IMR-90 (cell line): ENCODE data around the gene NXN. TPM values are rescaled to one million over a fixed set of nuclear protein-coding genes. Genes with fewer than 3 reads are reported as not detected.
A peak's percentile ranks its signal among the peaks of the same experiment; 100 is the strongest.

Experiments
- ATAC-seq: fragments of 200-7000 bp; cut with Tn5 transposase; 2 replicates; pipeline ENCODE4 v1.9.1; 2020; ENCODE audit warnings: low read depth, mild to moderate bottlenecking, moderate library complexity
- BruUV-seq: library from RNA; stranded (reverse); fragments of 400-500 nt; replicated peaks from 2 replicates; lab custom pipeline; 2021; lab: Mats Ljungman, UMichigan
- CTCF ChIA-PET: fragments of 300-600 bp; formaldehyde crosslinking; extraction: SDS; loops from one replicate; lab custom pipeline; 2021; ENCODE audit warnings: antibody characterized with exemption; lab: Yijun Ruan, JAX
- POLR2A ChIA-PET: fragments of 300-600 bp; sonication (Branson Sonifier 250); formaldehyde crosslinking; loops from one replicate; lab custom pipeline; 2022; ENCODE audit warnings: antibody characterized with exemption; ENCODE audit not compliant: unreplicated experiment; lab: Charles Lee
- DNase-seq: peaks from one replicate; pipeline ENCODE4 v3.0.0; 2013
- H2AFZ ChIP-seq: replicated peaks from 2 replicates; pipeline ENCODE3; 2013; ENCODE audit warnings: low read length, mild to moderate bottlenecking; ENCODE audit not compliant: poor library complexity
- H2AK5ac ChIP-seq: 2 replicates; pipeline ENCODE4 v1.6.1; 2013; ENCODE audit warnings: low read depth, low read length, inconsistent platforms
- H2AK9ac ChIP-seq: replicated peaks from 2 replicates; pipeline ENCODE3; 2013; ENCODE audit warnings: mild to moderate bottlenecking, low read depth, low read length, moderate library complexity; ENCODE audit not compliant: poor library complexity
- H2BK120ac ChIP-seq: 2 replicates; pipeline ENCODE4 v1.6.1; 2013; ENCODE audit warnings: low read depth, low read length, inconsistent platforms
- H2BK15ac ChIP-seq: 3 replicates; pipeline ENCODE4 v1.6.1; 2013; ENCODE audit warnings: low read depth, low read length, inconsistent platforms
- H2BK20ac ChIP-seq: 2 replicates; pipeline ENCODE4 v1.6.1; 2013; ENCODE audit warnings: low read depth, mild to moderate bottlenecking, inconsistent platforms, low read length, moderate library complexity
- H2BK5ac ChIP-seq: 2 replicates; pipeline ENCODE4 v1.6.1; 2013; ENCODE audit warnings: mild to moderate bottlenecking, low read depth, low read length, inconsistent platforms; ENCODE audit not compliant: poor library complexity, severe bottlenecking
- H3K14ac ChIP-seq: replicated peaks from 2 replicates; pipeline ENCODE4 v1.6.1; 2013; ENCODE audit warnings: low read depth, low read length, inconsistent platforms
- H3K18ac ChIP-seq: 2 replicates; pipeline ENCODE4 v1.6.1; 2013; ENCODE audit warnings: low read depth, low read length, control low read depth
- H3K23ac ChIP-seq: 2 replicates; pipeline ENCODE4 v1.6.1; 2013; ENCODE audit warnings: low read depth, low read length, inconsistent platforms
- H3K27ac ChIP-seq: 2 replicates; pipeline ENCODE4 v1.5.1; 2013; ENCODE audit warnings: mild to moderate bottlenecking, control low read depth, low read length; ENCODE audit not compliant: insufficient read depth
- H3K27me3 ChIP-seq: 2 replicates; pipeline ENCODE4 v1.6.1; 2013; ENCODE audit warnings: low read length; ENCODE audit not compliant: control insufficient read depth, insufficient read depth
- H3K36me3 ChIP-seq: 2 replicates; pipeline ENCODE4 v1.6.1; 2013; ENCODE audit warnings: low read length, mixed read lengths; ENCODE audit not compliant: control insufficient read depth, insufficient read depth
- H3K4ac ChIP-seq: 2 replicates; pipeline ENCODE4 v1.6.1; 2013; ENCODE audit warnings: low read depth, low read length, inconsistent platforms
- H3K4me1 ChIP-seq: 2 replicates; pipeline ENCODE4 v1.6.1; 2013; ENCODE audit warnings: low read length, mixed read lengths; ENCODE audit not compliant: control insufficient read depth, insufficient read depth
- H3K4me2 ChIP-seq: 2 replicates; pipeline ENCODE4 v1.6.1; 2013; ENCODE audit warnings: low read depth, mild to moderate bottlenecking, control low read depth, low read length, moderate library complexity
- H3K4me3 ChIP-seq: 2 replicates; pipeline ENCODE4 v1.5.1; 2013; ENCODE audit warnings: low read depth, mild to moderate bottlenecking, control low read depth, low read length, moderate library complexity; ENCODE audit not compliant: insufficient read depth
- H3K56ac ChIP-seq: 2 replicates; pipeline ENCODE4 v1.6.1; 2013; ENCODE audit warnings: low read length, inconsistent platforms; ENCODE audit not compliant: insufficient read depth; ENCODE audit errors: extremely low read depth
- H3K79me1 ChIP-seq, 2 experiments: 2 replicates each; pipeline ENCODE4 v1.6.1; 2013; ENCODE audit warnings: low read length in 2 of 2, inconsistent platforms in 1 of 2, low read depth in 1 of 2
- H3K9ac ChIP-seq: 2 replicates; pipeline ENCODE4 v1.6.1; 2013; ENCODE audit warnings: low read depth, low read length, control low read depth
- H3K9me1 ChIP-seq: 2 replicates; pipeline ENCODE4 v1.6.1; 2013; ENCODE audit warnings: low read length, inconsistent platforms; ENCODE audit not compliant: insufficient read depth
- H3K9me3 ChIP-seq: 2 replicates; pipeline ENCODE4 v1.6.1; 2013; ENCODE audit warnings: low read length; ENCODE audit not compliant: control insufficient read depth, insufficient read depth
- H4K20me1 ChIP-seq: 2 replicates; pipeline ENCODE4 v1.6.1; 2013; ENCODE audit warnings: low read length, inconsistent platforms; ENCODE audit not compliant: insufficient read depth
- H4K5ac ChIP-seq: 2 replicates; pipeline ENCODE4 v1.6.1; 2013; ENCODE audit warnings: mild to moderate bottlenecking, low read depth, low read length, control low read depth
- H4K8ac ChIP-seq, 2 experiments: 2 replicates each; pipeline ENCODE4 v1.6.1; 2013; ENCODE audit warnings: low read depth in 2 of 2, low read length in 2 of 2, control low read depth in 1 of 2, inconsistent platforms in 1 of 2
- H4K91ac ChIP-seq: 2 replicates; pipeline ENCODE4 v1.6.1; 2013; ENCODE audit warnings: low read depth, low read length, inconsistent platforms; ENCODE audit not compliant: insufficient read depth
- BHLHE40 ChIP-seq: fragments of 150-350 bp; IDR thresholded peaks from 2 replicates; pipeline ENCODE4 v1.6.1; 2016; ENCODE audit warnings: mild to moderate bottlenecking, low read depth, low read length
- CEBPB ChIP-seq: IDR thresholded peaks from 2 replicates; pipeline ENCODE4 v1.6.1; 2012; ENCODE audit warnings: low read depth, low read length, improper control_type of control experiment
- CHD1 ChIP-seq: IDR thresholded peaks from 2 replicates; pipeline ENCODE4 v1.6.1; 2012; ENCODE audit warnings: low read depth, low read length, improper control_type of control experiment
- FOS ChIP-seq: fragments of 150-350 bp; IDR thresholded peaks from 2 replicates; pipeline ENCODE4 v1.6.1; 2016; ENCODE audit warnings: low read depth, low read length
- MAFK ChIP-seq: IDR thresholded peaks from 2 replicates; pipeline ENCODE4 v1.6.1; 2012; ENCODE audit warnings: low read depth, low read length, improper control_type of control experiment
- MAZ ChIP-seq: IDR thresholded peaks from 2 replicates; pipeline ENCODE4 v1.6.1; 2012; ENCODE audit warnings: low read depth, mild to moderate bottlenecking, low read length, improper control_type of control experiment, moderate library complexity, borderline replicate concordance
- NFE2L2 ChIP-seq: fragments of 150-350 bp; IDR thresholded peaks from 2 replicates; pipeline ENCODE4 v1.6.1; 2016; ENCODE audit warnings: low read depth, mild to moderate bottlenecking, low read length
- POLR2A ChIP-seq: IDR thresholded peaks from 2 replicates; pipeline ENCODE4 v1.6.1; 2012; ENCODE audit warnings: mild to moderate bottlenecking, low read depth, low read length
- RAD21 ChIP-seq: IDR thresholded peaks from 2 replicates; pipeline ENCODE4 v1.6.1; 2012; ENCODE audit warnings: low read length, improper control_type of control experiment
- RCOR1 ChIP-seq: IDR thresholded peaks from 2 replicates; pipeline ENCODE4 v1.6.1; 2012; ENCODE audit warnings: mild to moderate bottlenecking, low read length, improper control_type of control experiment; ENCODE audit not compliant: insufficient replicate concordance
- RFX5 ChIP-seq: IDR thresholded peaks from 2 replicates; pipeline ENCODE4 v1.8.0; 2012; ENCODE audit warnings: low read depth, mild to moderate bottlenecking, low read length, moderate library complexity
- SMC3 ChIP-seq: fragments of 150-350 bp; IDR thresholded peaks from 2 replicates; pipeline ENCODE4 v1.6.1; 2016; ENCODE audit warnings: low read depth, mild to moderate bottlenecking, antibody characterized with exemption, low read length, moderate library complexity
- USF2 ChIP-seq: fragments of 150-350 bp; IDR thresholded peaks from 2 replicates; pipeline ENCODE4 v1.6.1; 2017; ENCODE audit warnings: mild to moderate bottlenecking, antibody characterized with exemption, low read length, low read depth
- WGBS, 2 experiments: methylation state at CpG; one replicate each; pipeline versions ENCODE4 v1.1.5 to v1.1.7; 2013; ENCODE audit warnings: missing lambda C conversion rate in 2 of 2; ENCODE audit not compliant: insufficient read length in 1 of 2; ENCODE audit errors: extremely low coverage in 2 of 2; 5-methylcytosine and 5-hydroxymethylcytosine counted together
- dilution Hi-C: fragments of 300-500 bp; cut with HindIII; formaldehyde crosslinking; loops from one replicate; pipeline ENCODE4 v1.14.3; 2018; ENCODE audit warnings: low sequenced_read_pairs; ENCODE audit not compliant: unreplicated experiment
- in situ Hi-C: fragments of 300-500 bp; cut with MboI; formaldehyde crosslinking; loops from 3 replicates; pipeline ENCODE4 v1.14.3; 2019; ENCODE audit warnings: low sequenced_read_pairs, inconsistent platforms, mixed read lengths
- intact Hi-C: fragments of 100-400 bp; cut with micrococcal nuclease; formaldehyde crosslinking; loops from 2 replicates; pipeline ENCODE4 v1.10.0; 2022
- polyA plus RNA-seq, 3 experiments: library from polyadenylated mRNA; depleted of rRNA; stranded (reverse); fragments of >200 nt; gene quantifications; 2 replicates each; pipeline ENCODE4 v1.2.3, GENCODE V29; 2012; ENCODE audit warnings: low replicate concordance in 1 of 3
- total RNA-seq: library from RNA; depleted of rRNA; stranded (reverse); fragments of >200 nt; gene quantifications from 2 replicates; pipeline ENCODE4 v1.2.3, GENCODE V29; 2012
- TF ChIP-seq, protein P1 (sequence below): fragments of 150-350 bp; IDR thresholded peaks from 2 replicates; pipeline ENCODE4 v1.6.1; 2016; ENCODE audit warnings: low read depth, mild to moderate bottlenecking, low read length, moderate library complexity, borderline replicate concordance

The NXN gene
- total and polyA plus RNA-seq, 2 of the 4 experiments (the other 2 are of a cell fraction): 52.5 to 116 TPM

DNA sequence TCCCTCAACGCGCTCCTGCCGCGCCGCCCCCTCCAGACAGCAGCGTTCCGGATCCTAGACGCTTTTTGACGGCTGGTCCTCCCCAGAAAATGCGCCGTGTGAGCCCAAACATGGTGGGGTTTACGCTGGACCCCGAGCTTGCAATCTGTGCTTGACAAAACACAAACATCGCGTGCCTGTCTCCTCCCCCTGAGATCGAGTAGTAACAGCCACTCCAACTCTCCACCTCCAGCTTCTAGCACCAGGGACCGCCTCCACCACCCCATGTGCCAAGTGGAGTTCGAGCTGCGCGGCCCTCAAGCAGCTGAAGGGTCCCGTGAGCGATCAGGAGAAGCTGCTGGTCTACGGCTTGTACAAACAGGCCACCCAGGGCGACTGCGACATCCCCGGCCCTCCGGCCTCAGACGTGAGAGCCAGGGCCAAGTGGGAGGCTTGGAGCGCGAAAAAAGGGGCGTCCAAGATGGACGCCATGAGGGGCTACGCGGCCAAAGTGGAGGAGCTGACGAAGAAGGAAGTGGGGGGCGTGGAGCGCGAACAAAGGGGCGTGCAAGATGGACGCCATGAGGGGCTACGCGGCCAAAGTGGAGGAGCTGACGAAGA is 226.9 kb downstream of the NXN start:
- peak overlapping the region; percentile 66 for H3K9ac ChIP-seq
- 21% methylated on average over 20 of the region's 43 CpGs; no CpG with 5 or more reads in 1 of the 2 experiments for WGBS, 2 experiments
- H2AK5ac ChIP-seq: peak overlapping the region; percentile 27
- peak overlapping the region; percentile 82 for H3K23ac ChIP-seq
- H2AFZ ChIP-seq: peak overlapping the region; percentile 99
- H3K4me3 ChIP-seq: peak overlapping the region; percentile 88
- no peaks in the 10 kb centered on the region for H3K27me3 ChIP-seq
- DNase-seq: peak; percentile 49
- H4K5ac ChIP-seq: peak overlapping the region; percentile 80
- H3K9me3 ChIP-seq: no peaks in the 10 kb centered on the region
- ChIA-PET POLR2A (no interaction called here), CTCF (interaction anchor here (0.6 to 1.3 kb wide), 4 partner anchors 12 to 340 kb away, joined by 3 to 5 read pairs (median 4); partner anchors contain the start of gene TIMM22)
- peaks cover 10% of the 10 kb centered on the region for H3K4me1 ChIP-seq
- no peak overlapping the region for H2BK20ac ChIP-seq
- H4K8ac ChIP-seq: peak overlapping the region; percentile 95 to 96
- peak overlapping the region; percentile 57 for H3K27ac ChIP-seq
- H2BK15ac ChIP-seq: no peak overlapping the region
- in situ Hi-C loops (no loop called here), intact Hi-C loops (no loop called here), dilution Hi-C loops (no loop called here)
- no peak overlapping the region for H3K56ac ChIP-seq
- H3K79me1 ChIP-seq: peaks cover 23 to 38% of the 10 kb centered on the region in 2 experiments
- H4K91ac ChIP-seq: peak overlapping the region; percentile 70
- H2BK5ac ChIP-seq: peak overlapping the region; percentile 33
- H3K4me2 ChIP-seq: peak overlapping the region; percentile 81
- TF ChIP-seq FOS (no peak), MAFK (no peak), SMC3 (no peak), POLR2A (no peak), RCOR1 (no peak), MAZ (no peak), BHLHE40 (no peak), RFX5 (no peak), USF2 (no peak), RAD21 (no peak), NFE2L2 (no peak), CEBPB (no peak), CHD1 (no peak)
- TF ChIP-seq, protein P1, sequence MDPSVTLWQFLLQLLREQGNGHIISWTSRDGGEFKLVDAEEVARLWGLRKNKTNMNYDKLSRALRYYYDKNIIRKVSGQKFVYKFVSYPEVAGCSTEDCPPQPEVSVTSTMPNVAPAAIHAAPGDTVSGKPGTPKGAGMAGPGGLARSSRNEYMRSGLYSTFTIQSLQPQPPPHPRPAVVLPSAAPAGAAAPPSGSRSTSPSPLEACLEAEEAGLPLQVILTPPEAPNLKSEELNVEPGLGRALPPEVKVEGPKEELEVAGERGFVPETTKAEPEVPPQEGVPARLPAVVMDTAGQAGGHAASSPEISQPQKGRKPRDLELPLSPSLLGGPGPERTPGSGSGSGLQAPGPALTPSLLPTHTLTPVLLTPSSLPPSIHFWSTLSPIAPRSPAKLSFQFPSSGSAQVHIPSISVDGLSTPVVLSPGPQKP: no peak
- H3K4ac ChIP-seq: peak overlapping the region; percentile 91
- peaks cover 17% of the 10 kb centered on the region for H3K9me1 ChIP-seq
- H4K20me1 ChIP-seq: peaks cover 4% of the 10 kb centered on the region; the same call in 1 of the 2 replicates
- no TSS peak for BruUV-seq
- H2AK9ac ChIP-seq: peak overlapping the region; percentile 98
- peak overlapping the region; percentile 95 for H3K14ac ChIP-seq
- ATAC-seq: peak; percentile 45
- H3K36me3 ChIP-seq: peaks cover 13% of the 10 kb centered on the region
- peak overlapping the region; percentile 1; the same call in 1 of the 2 replicates for H3K18ac ChIP-seq
- peak overlapping the region; percentile 4 for H2BK120ac ChIP-seq
